HG03108 (cell line): ENCODE measurements around the gene SLC35C1.

ENCODE experiments used
- ATAC-seq: cut with Tn5 transposase; IDR thresholded peaks from one replicate; pipeline ENCODE4 v1.9.1; 2021; ENCODE audit warnings: moderate library complexity; ENCODE audit not compliant: unreplicated experiment

Gene SLC35C1

DNA sequence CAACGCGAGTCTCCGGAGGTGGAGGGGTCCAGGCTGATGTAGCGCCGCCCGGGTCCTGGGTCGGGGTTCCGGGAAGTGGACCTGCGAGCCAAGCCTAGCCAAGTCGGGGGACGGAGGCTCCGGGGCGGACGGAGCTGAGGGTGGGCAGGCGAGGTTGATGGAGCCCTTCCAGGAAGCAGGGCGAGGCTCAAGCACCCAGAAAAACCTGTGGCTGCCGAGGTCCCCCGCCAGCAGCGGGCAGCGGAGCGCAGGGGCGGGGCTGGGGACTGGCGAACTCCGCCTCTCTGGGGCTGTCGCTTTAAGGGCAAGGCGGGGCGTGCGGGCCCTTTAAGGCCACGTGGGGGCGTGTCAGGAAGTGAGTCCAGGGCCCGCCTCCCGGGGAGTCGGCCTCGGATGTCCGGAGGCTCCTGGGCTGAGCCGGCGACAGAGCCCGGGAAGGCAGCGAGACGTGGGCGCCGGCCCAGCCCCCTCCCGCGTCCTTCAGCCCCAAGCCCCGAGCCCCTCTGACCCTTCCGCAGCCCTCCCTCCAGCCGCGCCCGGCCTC lies at the start of gene SLC35C1:
Gene SLC35C1, plus strand, starts transcription at position 389 of the 544 bp plus-strand sequence. CDS start 653 bp downstream, outside the sequence.
- ATAC-seq, result peak; percentile 96

DNA sequence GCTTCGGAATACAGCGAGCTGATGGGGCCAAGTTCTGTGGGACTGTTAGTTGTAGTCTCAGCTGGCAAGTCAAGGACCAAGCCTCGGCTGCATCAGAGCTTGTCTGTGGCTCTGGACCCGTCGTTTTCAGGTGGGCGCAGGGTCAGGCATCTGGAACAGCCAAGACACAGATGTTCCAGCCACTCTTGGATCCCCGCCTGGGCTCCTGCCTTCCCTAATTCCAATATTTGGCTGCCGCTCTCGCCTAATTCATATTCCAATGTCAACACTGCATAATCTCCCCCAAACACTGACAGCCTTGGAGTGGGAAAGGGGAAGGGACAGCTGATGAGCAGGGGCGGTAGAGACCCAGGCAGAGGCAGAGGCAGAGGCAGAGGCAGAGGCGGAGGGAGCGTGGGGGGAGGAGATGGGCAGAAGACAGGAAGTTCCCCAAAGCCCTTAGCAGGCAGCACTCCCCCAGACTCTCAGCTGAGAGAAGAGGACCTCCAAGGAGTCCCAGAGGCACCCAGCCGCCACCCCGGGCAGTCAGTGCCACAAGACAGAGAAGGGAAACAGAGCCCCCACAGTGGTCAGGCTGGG lies 49.6 kb upstream of the SLC35C1 start:
- ATAC-seq, result no peak

- ATAC-seq, result no peak
Measured at GRCh38 chr11:45756384-45757010, 48.5 kb upstream of the SLC35C1 start.

DNA sequence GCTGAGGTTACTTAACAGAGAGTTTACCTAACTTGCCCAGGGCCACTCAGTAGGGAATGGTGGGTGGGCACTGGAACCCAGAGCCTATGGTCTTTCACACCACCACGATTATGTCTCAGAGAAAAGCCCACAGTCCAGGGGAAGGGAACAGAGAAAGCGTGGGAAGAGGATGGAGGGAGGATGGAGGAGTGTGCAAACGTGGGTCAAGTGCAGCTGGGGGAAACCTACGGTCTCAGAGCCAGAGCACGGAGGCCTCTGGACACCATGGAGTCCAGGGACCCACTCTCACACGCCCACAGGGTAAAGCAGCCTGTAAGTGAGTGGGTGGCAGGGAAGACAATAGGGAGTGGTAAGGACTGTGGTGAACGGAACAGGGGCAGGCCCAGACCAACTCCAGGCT lies 47.3 kb upstream of the SLC35C1 start:
- ATAC-seq, result no peak

DNA sequence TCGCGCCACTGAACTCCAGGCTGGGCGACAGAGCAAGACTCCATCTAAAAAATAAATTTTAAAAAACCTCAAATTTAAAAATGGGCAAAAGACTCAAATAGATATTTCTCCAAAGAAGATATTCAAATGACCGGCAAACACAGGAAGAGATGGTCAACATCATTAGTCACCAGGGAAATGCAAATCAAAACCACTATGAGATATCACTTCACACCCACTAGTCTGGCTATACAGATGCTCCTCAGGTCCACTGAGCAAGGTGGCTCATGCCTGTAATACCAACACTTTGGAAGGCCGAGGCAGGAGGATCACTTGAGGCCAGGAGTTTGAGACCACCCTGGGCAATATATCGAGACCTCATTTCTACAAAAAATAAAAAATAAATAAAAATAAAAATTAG lies 43.3 kb upstream of the SLC35C1 start:
- no peak for ATAC-seq

DNA sequence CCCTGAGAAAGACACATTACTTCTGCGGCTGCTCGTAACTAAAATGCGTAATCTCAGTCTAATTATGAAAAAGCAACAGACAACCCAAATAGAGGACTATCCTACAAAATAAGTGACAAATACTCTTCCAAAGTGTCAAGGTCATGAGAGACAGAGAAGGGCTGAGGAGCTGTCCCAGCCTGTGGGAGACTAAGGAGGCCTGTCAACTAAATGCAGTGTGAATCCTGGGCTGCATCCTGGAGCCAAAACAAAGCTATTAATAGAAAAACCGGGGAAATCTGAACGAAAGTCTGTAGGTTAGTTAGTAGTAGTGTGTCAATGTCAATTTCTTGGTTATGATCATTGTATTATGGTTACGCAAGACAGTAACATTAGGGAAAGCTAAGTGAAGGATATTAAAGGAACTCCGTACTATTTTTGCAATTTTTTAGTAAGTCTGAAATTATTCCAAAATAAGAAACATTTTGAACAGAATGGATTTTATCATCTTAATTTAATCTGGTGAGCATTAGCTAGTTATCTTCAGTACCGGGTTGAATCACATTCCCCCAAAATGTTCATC lies 39.8 kb upstream of the SLC35C1 start:
- ATAC-seq, result no peak

DNA sequence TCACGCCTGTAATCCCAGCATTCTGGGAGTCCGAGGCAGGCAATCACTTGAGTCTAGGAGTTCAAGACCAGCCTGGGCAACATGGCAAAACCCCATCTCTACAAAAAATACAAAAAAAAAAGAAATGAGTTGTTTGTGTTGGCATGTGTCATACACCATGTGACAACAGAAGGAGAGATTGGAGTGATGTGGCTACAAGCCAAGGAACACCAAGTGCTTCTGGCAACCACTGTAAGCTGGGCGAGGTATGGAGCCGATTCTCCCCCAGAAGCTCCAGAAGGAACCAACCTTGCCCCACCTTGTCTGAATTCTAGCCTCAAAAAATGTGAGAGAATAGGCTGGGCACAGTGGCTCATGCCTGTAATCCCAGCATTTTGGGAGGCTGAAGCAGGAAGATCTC lies 39.1 kb upstream of the SLC35C1 start:
- ATAC-seq, result no peak

DNA sequence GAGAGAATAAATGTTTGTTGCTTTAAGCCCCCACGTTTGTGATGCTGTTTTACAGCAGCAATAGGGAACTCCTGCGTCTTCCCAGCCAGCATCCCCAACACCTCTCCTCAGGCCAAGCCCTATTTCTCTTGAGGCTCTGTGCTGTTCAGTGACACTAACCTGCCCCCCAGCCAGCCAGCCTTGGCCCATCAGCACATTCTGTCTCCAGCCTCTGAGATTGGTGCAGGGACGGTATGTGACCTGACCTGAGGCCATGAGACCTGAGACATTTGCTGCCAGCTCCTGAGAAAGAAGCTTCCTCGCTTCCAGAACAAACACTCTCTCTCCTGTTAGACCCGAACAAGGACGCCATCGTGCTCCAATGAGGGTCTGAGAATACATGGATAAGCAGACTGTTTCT lies 38.5 kb upstream of the SLC35C1 start:
- no peak for ATAC-seq

- ATAC-seq, result no peak
Measured at GRCh38 chr11:45768486-45768885, 36.5 kb upstream of the SLC35C1 start.

DNA sequence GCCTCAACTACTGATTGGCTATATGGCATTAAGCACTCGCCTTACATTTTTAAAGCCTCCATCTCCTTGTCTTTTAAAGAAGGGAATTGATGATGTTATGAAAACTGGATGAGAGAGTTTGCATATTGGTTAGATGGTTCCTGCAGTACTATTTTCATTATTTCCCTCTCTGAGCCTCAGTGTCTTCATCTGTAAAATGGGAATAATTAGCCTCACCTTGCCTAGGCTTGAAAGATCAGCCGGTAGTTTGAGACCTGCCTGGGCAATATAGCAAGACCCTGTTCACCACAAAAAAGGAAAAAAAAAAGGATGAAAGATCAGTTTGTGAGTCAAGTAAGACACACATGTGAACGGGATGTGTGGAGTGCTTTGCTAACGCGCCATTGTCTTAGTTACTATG lies 35.0 kb upstream of the SLC35C1 start:
- ATAC-seq, result no peak

GRCh38 chr11:45771193-45771565 lies 33.8 kb upstream of the SLC35C1 start:
- ATAC-seq, result peak; percentile 38

- ATAC-seq, result peak; percentile 84
Measured at GRCh38 chr11:45771566-45772448, 33.1 kb upstream of the SLC35C1 start.

DNA sequence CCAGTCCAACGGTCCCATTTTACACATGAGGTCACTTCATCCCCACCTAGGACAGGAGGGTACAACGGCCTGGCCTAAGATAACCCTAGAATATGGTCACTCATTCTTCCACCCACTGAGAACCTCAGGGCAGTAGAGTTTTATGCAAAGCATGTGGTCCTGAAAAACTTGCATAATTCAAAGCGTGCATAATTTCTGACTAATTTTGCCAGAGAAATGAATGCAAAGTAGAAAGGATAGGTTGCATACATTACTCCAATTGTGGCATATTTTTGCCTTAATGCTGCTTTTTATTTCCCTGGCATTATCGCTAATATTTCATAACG lies 32.5 kb upstream of the SLC35C1 start:
- ATAC-seq, result no peak

- no peak for ATAC-seq
Measured at GRCh38 chr11:45772986-45773785, 31.8 kb upstream of the SLC35C1 start.

DNA sequence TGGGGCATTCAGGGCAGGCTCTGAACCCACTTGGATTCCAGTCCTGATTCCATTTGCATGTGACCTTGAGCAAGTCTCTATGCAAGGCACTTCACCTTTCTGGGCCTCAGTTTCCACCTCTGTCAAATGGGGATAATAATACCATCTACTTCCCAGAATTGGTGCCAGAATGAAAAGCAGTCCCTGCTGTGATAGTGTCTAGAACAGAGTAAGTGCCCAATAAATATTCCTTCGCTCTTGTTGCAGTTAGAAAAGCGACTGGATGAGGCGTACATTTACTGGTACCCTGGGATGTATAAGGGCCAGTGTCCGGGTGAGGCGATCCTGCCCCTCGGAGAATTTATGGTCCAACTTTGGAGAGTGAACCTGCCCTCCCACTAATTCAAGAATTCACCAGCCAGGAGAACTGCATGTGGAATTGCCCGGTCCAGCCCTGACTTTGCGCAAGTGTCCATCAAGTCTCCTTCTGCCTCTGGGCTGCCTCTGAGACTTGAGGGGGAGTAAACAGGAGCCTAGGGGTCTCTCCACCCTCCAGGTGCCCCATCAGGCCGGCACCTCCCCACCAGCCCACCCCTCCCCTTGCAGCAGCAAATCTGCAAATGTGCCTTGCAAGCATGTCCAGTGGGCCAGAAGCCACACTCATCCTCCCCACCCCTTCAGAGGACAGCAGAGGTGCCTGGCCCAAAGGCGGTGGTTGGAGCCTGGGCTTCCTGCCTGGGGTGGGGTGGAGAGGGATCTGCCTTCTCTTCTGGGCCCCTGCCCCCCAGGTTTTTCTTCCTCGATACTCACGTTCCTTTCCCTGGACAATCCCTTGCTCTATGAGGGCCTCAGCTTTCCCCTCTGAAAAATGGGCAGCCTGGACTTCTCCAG lies 30.9 kb upstream of the SLC35C1 start:
- ATAC-seq, result no peak

DNA sequence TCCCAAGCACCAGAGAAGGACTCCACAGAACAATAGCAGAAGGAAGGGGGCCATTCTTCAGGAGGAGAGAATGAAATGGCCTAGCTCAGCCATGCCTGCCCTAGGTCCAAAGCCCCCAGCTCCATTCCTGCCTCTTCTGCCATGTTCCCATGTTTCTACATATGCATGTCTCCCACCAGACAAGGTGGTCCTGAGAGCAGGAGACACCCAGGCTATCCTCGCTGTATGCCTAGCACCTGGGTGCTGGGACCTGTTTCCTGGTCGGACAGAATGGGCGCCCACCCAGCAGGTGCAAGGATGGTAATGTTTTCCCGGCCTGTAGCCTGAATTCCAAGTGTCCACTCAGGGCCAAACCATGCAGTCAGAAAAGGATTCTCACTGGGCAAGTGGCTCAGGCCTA lies 30.2 kb upstream of the SLC35C1 start:
- no peak for ATAC-seq

DNA sequence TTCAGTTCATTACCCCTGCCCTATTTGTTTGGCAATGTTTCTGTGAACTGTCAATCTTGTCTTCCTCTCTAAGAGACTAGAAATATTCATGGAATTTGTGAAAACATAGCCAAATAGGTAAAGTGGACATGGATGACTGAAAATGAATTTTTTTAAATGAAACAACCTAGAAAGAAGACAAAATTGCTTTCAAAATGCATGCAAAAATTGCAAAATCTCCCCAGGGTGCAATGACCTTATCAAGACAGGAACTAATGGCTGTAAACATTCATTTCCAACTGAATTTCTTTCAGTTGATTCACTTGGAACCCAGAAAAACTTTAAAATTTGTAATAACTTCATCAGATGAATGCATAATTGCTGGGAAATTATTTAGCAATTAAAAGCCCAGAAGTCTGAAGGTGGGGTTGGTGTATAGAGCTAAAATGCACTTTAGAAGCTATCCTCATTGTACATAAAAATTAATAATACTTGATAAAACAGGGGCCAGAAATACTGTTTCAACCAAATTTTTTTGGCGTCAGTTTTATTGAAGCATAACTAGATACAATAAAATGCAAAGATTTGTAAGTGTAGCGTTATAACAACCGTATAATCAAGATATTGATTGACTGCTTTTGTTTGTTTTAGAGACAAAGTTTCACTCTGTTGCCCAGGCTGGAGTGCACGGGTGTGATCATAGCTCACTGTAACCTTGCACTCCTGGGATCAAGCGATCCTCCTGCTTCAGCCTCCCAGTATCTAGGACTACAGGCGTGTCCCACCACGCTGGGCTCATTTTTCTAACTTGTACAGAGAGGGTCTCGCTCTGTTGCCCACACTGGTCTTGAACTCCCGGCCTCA lies 27.6 kb upstream of the SLC35C1 start:
- ATAC-seq, result no peak

DNA sequence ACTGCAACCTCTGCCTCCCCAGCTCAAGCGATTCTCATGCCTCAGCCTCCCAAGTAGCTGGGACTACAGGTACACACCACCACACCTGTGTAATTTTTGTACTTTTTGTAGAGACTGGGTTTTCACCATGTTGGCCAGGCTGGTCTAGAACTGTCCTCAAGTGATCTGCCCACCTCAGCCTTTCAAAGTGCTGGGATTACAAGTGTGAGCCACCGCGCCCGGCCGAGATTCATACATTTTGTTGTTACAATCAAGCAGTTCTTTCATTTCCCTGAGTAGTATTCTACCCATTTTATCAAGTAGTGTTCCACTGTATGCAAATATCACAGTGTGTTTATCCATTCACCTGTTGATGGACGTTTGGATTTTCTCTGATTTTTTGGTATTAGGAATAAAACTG lies 26.6 kb upstream of the SLC35C1 start:
- no peak for ATAC-seq

GRCh38 chr11:45779602-45780001 lies 25.3 kb upstream of the SLC35C1 start:
- ATAC-seq, result no peak
